H1 (cell line): ENCODE data around the gene LRRTM4.

ENCODE experiments used
- ATF3 ChIP-seq: IDR thresholded peaks from 2 replicates; pipeline ENCODE4 v1.6.1; 2011; ENCODE audit warnings: low read depth, mild to moderate bottlenecking, low read length; ENCODE audit not compliant: insufficient read depth
- CTCF ChIP-seq, 3 experiments: IDR thresholded peaks; 1 replicate in 2 of 3; 2 replicates in 1 of 3; pipeline versions ENCODE4 v1.5.1 to v1.6.1; 2011; ENCODE audit warnings: low read length in 3 of 3, mild to moderate bottlenecking in 3 of 3, inconsistent platforms in 2 of 3, low read depth in 1 of 3, moderate library complexity in 1 of 3; ENCODE audit not compliant: insufficient read depth in 1 of 3; ENCODE audit errors: control extremely low read depth in 1 of 3
- EP300 ChIP-seq, 2 experiments: IDR thresholded peaks; 1 replicate in 1 of 2; 2 replicates in 1 of 2; pipeline ENCODE4 v1.6.1; 2011 to 2012; ENCODE audit warnings: low read depth in 2 of 2, low read length in 2 of 2, mild to moderate bottlenecking in 2 of 2, borderline replicate concordance in 1 of 2, inconsistent platforms in 1 of 2, moderate library complexity in 1 of 2
- GABPA ChIP-seq: IDR thresholded peaks from 2 replicates; pipeline ENCODE4 v1.6.1; 2011; ENCODE audit warnings: mild to moderate bottlenecking, low read length, moderate library complexity, borderline replicate concordance; ENCODE audit not compliant: insufficient read depth
- HDAC2 ChIP-seq, 2 experiments: fragments of 300-600 bp in 1 of 2; sonication (generic) in 1 of 2; IDR thresholded peaks; 2 replicates each; pipeline ENCODE4 v1.6.1; 2011 to 2012; ENCODE audit warnings: low read depth in 2 of 2, low read length in 2 of 2, mild to moderate bottlenecking in 2 of 2, moderate library complexity in 2 of 2, borderline replicate concordance in 1 of 2, inconsistent platforms in 1 of 2
- JUND ChIP-seq: IDR thresholded peaks from 2 replicates; pipeline ENCODE4 v1.6.1; 2011; ENCODE audit warnings: mild to moderate bottlenecking, improper control_type of control experiment, low read length
- POLR2A ChIP-seq, 2 experiments: IDR thresholded peaks; 1 replicate in 1 of 2; 2 replicates in 1 of 2; pipeline ENCODE4 v1.6.1; 2011; ENCODE audit warnings: low read depth in 2 of 2, low read length in 2 of 2, mild to moderate bottlenecking in 2 of 2; ENCODE audit errors: control extremely low read depth in 1 of 2
- RAD21 ChIP-seq, 2 experiments: IDR thresholded peaks in 1 of 2; conservative IDR thresholded peaks in 1 of 2; 2 replicates each; pipeline ENCODE4 v1.6.1; 2011; ENCODE audit warnings: low read depth in 2 of 2, low read length in 2 of 2, improper control_type of control experiment in 1 of 2, inconsistent platforms in 1 of 2, mild to moderate bottlenecking in 1 of 2, moderate library complexity in 1 of 2
- SIN3A ChIP-seq, 2 experiments: IDR thresholded peaks in 1 of 2; conservative IDR thresholded peaks in 1 of 2; 2 replicates each; pipeline ENCODE4 v1.6.1; 2011 to 2012; ENCODE audit warnings: low read length in 2 of 2, improper control_type of control experiment in 1 of 2, low read depth in 1 of 2, mild to moderate bottlenecking in 1 of 2
- SP2 ChIP-seq: IDR thresholded peaks from 2 replicates; pipeline ENCODE4 v1.6.1; 2012; ENCODE audit warnings: mild to moderate bottlenecking, low read length, inconsistent platforms
- USF2 ChIP-seq: IDR thresholded peaks from 2 replicates; pipeline ENCODE4 v1.6.1; 2011; ENCODE audit warnings: low read length, improper control_type of control experiment
- ZNF274 ChIP-seq: IDR thresholded peaks from 2 replicates; pipeline ENCODE4 v1.7.0; 2012; ENCODE audit warnings: low read length, borderline replicate concordance; ENCODE audit errors: extremely low read depth

GRCh38 chr2:77025714-77026113, 496.5 kb downstream of the LRRTM4 start:
- TF ChIP-seq CTCF (IDR thresholded peaks at IDR 0.05; ENCODE audit: control extremely low read depth in 1 of 3, insufficient read depth in 1 of 3, low read depth in 1 of 3, low read length in 3 of 3) (no peak), JUND (no peak), GABPA (no peak), POLR2A (IDR thresholded peaks at IDR 0.05; ENCODE audit: control extremely low read depth in 1 of 2, low read depth in 2 of 2, low read length in 2 of 2) (no peak), ZNF274 (no peak), SP2 (no peak), SIN3A (conservative IDR thresholded peaks at IDR 0.05 in 1 of 2, IDR thresholded peaks at IDR 0.05 in 1 of 2; ENCODE audit: low read depth in 1 of 2, low read length in 2 of 2) (no peak), EP300 (IDR thresholded peaks at IDR 0.05; ENCODE audit: borderline replicate concordance in 1 of 2, low read depth in 2 of 2, low read length in 2 of 2) (no peak), USF2 (no peak), HDAC2 (IDR thresholded peaks at IDR 0.05; ENCODE audit: borderline replicate concordance in 1 of 2, low read depth in 2 of 2, low read length in 2 of 2) (no peak), RAD21 (IDR thresholded peaks at IDR 0.05 in 1 of 2, conservative IDR thresholded peaks at IDR 0.05 in 1 of 2; ENCODE audit: low read depth in 2 of 2, low read length in 2 of 2) (no peak), ATF3 (no peak)
